Activated gamma-delta T cell (primary cell): ENCODE measurements around the gene C3orf49.

ENCODE experiments used
- DNase-seq: peaks from one replicate; lab custom pipeline; 2025; lab: John Stamatoyannopoulos, UW
- total RNA-seq, 2 donors: gene quantifications; one replicate each; lab custom pipeline; 2026; lab: John Stamatoyannopoulos, UW

C3orf49 gene, protein sequence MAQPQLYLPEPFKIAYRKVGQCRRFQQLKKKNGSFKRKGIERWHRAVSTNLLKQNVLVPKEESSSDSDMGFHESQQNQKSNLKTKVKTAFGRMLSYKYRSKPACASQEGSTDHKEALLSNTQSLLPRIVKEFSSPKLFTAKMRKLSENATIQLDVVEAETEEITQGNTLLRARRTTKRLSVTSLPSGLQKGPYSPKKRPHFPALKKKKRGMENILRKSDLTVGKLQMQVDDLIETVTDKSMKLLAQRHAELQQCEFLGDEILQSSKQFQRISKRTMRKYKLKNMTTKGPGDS
- total RNA-seq = 0 to 0.04 reads per million in 2 donors

DNA sequence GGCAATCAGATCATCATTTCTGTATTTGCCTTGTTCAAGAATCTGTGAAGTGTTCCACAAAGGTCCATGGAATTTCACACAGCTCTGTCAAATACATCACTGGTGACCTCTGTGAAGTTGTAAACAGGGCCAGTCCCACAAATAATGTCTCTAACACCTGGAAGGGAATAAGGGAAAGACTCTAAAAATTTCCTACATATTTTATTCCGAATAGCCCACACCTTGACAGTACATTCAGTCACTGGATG, at the start of gene C3orf49:
TSS of gene C3orf49 (plus strand) at position 149 of the 248 bp plus-strand sequence. CDS start 173 bp downstream, outside the sequence.
- no peak for DNase-seq

DNA sequence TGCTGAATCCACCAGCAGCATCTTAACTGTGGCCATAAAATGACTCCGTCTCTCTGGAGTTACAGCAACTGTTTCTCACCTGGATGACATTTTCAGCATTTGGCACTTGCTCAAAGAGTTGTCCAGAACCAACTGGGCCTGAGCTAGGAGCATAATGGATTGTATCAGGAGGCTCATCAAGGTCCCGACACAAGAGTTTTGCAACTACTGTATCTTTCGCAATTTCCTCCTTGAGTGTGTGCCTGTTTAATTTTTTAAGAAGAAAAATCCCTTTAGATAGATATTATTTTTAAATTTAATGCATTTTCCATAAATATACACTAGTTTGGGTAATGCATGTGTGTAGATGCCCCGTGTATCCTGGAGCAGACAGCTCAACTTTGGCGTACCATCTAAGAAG, 44.3 kb upstream of the C3orf49 start:
- no peak for DNase-seq

DNA sequence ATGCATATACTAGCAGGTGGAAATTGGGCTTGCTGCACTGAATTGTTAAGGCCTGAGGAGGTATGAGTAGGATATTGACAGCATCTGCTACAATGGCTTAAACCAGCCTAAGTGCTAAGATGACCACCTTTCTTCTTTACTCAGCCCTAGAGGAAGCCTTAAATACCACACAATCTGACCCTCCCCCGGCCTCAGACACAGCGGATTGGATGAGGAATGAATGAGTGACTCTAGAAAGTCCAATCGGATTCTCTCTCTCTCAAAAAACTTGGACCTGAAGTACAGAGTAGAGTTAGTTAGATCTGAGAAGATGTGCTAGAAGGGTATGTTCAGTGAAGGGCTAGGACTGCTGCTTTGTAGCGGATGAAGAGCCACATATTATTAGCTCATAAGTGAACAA, 39.9 kb upstream of the C3orf49 start:
- DNase-seq = no peak

DNA sequence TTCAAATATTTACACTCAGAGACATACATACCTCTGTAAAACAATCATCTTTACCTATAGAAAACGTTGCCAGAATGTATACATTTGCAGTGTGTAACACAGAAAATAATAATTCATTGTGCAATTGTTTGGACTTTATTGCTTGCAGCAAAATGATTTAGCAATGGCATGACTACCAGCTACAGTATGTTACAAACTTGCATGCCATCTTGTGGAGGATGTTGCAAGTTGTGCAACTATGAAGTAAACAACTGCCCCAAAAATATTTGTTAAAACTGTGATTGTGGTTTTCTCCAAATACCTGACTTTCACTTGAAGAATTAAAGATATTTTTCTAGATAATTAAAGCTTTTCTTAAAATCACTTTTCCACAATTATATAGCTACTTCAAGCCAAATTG, 27.1 kb upstream of the C3orf49 start:
- DNase-seq = no peak

DNA sequence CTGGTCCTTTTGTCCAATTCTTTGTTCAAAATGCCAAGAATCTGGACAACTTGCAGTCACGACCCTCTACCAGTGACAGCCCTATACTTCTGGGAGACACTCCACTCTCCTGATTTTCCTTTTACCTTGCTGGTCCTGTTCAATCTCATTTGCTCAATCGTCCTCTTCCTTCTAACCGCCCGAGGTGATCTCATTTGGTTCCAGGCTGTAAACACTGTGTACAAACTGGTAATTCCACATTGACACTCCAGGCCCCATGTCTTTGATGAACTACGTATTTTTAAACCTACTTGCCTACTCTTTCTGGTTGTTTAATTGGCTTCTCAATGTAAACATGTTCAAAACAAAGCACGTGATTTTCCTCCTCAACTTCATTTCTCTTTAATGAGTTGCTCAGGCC, 23.7 kb upstream of the C3orf49 start:
- no peak for DNase-seq

DNA sequence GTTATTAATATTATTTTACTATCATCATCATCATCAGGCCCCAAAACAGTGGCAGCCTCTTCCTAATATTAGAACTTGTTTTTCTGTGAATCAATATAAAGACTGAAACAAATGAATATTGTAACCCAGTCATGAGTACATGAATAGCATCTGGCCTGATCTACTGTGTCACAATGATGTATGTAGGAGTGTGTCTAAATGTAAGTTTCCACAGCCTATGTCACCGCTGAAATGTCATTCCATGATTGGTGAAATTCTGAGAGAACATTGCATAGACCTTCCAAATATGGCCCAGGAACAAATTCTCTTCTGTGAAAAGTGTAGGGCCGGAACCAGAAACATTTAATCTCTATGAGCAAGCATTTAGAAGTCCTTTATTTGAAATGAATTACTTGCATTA, 20.6 kb upstream of the C3orf49 start:
- no peak for DNase-seq

DNA sequence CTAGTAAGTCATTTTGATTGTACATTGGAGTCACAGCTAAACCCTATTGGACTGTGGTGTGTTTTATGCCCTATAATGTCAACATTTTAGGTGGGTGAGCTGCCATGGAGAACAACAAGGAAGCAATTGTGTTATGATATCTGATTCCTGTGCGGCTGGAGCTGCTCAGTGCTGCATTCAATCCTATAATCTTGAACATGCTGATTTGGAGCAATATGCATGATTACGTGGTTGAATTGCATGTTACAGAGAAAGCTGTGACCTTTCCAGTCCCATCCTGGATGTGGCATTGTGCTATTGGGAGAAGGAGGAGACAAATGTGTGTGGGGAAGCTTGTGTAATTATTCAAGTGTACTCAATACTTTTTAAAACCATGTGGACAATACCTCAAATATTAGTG, 20.1 kb upstream of the C3orf49 start:
- no peak for DNase-seq

DNA sequence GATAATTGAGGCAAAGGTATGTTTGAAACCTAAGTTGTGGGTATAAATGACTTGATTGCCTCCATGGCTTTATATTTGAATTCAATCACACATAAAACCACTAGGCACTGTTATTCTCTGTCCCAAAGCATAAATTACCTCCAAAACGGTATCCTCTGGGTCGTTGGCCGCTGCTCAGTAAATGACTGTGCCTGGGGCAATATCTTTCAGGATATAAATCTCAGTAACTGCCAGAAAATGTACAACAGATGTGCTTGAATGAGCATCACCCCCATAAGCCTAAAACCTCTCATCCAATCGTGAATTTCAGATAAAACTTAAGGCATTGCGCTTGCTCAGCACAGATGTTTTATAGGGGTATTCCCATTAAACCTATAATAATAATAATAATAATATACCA, 19.0 kb upstream of the C3orf49 start:
- no peak for DNase-seq

DNA sequence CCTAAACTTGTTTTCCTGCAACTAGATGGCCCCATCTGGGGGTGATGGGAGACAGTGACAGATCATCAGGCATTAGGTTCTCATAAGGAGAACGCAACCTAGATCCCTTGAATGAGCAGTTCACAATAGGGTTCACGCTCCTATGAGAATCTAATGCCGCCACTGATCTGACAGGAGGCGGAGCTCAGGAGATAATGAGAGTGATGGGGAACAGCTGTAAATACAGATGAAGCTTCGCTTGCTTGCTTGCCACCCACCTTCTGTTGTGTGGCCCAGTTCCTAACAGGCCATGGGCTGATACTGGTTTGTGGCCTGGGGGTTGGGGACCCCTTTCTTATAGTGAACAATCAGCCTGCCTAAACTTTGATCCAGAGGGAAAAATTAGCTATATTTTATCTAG, 15.2 kb upstream of the C3orf49 start:
- DNase-seq = no peak

DNA sequence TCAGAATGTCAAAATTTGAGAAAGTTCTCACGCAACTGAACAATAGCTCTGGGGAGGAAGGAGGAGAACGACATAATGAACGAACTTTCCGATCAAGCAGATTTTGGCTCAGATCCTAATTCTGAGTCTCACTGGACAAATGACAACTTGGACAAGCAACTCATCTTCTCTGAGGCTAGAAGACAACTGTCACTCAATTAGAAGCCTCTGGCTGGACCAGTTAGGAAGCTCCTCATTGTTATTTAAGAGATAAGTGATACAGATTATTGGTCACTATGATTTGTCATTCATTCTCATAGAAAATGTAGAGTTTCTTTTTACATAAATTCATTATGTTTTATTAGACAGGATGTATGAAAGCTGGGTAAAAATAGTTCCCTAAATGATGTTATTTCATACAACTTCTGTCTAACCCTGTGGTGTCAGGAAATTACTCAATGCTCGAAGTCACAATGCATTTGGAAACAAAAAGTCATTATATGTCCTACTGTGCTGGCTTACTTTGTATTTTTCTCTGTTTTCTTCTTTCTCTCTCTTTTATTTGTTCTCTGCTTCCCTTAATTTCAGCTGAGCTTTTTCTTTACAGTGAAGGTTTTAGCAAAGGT, 11.0 kb upstream of the C3orf49 start:
- no peak for DNase-seq

DNA sequence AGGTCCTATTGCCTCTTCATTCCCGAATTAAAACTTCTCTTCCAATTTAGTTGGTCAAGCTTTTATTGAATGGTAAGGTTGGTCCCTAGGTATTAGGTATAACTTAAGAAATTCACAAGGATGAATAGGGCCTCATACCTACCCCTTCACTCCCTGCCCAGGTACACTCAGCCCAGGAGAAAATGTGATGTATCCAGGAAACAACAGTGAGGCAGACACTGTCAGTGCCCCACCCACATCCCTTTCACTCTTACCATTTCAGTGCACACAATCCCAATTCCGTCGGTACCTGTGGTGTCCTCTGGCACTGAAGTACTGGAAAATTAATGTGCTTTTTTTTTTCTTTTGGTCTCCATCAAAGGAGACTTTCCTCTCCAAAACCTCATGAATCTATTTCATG, 10.5 kb upstream of the C3orf49 start:
- DNase-seq = no peak

DNA sequence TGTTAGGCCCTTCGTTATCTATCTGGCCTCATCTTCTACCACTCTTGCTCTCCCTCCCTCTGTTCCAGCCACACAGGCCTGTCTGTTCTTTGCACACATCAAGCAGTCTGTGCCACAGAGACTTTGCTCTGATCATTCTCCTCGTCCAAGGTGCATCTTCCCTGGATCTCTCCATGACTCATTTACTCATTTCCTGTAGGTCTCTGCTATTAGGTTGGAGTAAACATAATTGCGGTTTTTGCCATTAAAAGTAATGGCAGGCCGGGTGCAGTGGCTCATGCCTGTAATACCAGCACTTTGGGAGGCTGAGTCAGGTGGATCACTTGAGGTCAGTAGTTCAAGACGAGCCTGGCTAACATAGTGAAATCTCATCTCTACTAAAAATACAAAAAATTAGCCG, 9.5 kb upstream of the C3orf49 start:
- no peak for DNase-seq

DNA sequence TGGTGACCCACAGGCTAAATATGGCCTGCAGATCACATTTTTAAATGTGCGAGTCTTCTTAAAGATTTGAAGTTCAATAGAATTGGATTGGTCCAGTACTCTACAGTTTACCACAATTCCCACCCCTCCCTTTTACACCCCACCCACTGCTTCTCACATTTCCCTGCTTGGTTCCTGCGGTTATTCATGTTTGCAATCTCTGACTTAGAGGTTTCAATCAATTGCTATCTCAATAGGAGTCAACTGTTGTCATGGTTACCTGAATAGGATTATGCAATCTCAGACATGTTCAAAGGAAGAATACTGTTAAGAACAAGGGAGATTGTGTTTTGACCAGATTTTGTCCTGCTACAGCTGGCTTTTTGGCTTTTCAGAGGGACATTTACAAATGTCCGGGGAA, 4.9 kb upstream of the C3orf49 start:
- no peak for DNase-seq

DNA sequence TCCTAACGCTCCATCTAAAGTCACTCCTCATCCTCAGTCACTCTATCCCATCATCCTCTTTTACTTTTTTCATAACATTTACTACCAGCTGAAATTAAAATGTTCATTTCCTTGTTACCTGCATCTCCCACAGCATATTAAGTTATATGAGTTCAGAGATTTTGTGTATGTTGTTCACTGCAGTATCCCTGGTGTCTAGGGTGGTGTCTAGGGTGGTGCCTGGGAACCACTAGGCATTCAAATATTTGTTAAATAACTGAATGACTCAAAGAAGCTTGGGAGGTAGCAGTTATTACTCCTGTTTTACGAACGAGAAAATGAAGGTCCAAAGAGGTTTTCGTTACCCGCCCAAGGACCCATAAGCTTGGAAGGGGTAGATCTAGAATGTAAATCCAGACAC, 1.9 kb upstream of the C3orf49 start:
- DNase-seq = no peak

DNA sequence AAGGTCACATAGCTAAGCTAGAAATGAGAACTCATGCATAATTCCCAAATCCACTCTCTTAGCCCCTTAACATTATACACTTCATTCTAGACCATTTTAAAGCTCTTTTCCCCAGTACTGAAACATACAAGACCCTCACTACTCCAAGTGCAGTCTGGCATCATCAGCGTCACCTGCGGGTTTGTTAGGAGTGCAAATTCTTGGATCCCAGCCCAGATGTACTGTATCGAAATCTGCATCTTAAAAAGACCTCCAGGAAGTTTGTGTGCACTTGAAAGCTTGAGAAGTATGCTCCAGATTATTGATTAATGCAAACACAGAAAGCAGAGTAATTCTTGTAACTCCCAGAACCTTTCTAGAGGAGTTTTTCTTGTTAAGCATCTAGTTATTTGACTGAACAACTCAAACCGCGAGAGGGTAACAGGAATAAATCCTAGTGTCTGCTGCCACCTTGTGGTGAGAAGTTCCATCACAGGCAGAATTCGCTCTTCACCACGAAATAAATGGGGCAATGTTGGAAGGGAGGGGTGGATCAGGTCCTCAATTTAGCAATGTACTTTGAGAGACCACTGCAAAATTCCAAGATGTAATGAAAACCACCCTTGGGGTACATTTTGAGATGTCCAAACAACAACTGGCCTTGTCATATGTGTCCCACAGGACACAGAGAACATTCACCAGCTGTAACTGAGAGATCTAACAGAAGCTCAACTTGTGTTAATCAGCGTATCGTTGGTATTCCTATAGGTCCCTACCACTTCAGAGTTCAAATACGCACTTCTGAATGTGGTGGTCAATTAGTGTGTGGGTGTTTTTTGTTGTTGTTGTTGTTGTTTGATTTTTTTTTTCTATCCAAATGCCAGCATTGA, 583 bp upstream of the C3orf49 start:
- no peak for DNase-seq

DNA sequence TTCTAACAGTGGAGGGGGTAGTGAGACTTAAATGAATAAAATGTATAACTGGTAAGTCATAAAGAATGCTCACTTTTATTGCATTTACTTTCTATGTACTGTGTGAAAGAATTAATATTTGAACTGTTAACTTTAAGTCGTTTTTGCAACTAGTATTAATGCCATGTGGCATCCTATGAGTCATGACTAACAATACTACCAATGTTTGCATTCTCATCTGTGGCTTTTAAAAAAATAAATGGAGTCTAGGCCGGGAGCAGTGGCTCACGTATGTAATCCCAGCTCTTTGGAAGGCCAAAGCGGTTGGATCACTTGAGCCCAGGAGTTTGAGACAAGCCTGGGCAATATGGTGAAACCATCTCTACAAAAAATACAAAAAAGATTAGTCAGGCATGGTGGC, 5.2 kb downstream of the C3orf49 start:
- DNase-seq = no peak

DNA sequence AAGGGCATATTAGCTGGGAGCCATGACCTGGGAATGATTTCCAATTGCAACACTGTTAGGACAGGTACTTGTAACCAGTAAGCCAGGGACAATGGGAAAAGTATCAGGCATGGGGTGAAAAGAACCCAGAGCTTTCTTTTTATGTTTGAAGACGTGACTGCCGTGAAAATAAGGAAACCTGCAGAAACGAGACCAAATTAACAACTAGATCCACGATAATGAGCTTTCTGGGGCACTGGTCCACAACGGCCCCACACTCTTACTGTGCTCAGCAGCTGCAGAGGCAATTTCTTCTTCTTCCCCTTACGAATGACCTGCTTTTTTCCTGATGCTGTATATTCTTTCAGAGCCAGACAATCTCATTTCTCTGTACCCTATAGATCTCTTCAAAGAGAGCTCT, 11.4 kb downstream of the C3orf49 start:
- DNase-seq = no peak

DNA sequence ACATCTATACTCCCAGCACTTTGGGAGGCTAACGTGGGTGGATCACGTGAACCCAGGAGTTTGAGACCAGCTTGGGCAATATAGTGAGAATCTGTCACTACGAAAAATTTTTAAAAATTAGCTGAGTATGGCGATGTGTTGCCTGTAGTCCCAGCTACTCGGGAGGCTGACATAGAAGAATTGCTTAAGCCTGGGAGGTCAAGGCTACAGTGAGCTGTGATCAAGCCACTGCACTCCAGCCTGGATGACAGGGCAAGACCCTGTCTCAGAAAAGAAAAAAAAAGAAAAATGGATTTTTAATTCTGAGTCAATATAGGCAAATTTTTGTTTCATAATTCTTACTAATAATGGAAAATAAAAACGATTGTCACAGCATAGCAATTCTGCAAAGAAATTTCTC, 13.3 kb downstream of the C3orf49 start:
- DNase-seq = no peak

DNA sequence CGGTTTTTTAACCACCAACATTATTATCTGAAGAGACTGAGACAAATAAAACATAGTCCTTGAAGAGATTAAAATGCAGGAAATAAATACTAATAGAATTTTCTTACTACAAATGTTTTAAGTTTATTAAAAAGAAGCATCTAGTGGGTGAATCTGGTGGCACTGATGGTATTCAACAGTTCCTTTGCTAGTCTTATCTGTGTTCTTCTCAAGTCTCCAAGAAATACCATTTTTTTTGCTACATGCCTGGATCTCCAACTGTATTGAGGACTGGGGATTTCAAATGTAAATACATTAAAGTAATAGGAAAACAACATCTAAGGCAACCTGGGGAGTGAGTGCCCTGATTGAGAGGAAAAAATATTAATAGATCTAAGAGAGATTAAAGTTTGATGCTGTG, 22.6 kb downstream of the C3orf49 start:
- DNase-seq = no peak

DNA sequence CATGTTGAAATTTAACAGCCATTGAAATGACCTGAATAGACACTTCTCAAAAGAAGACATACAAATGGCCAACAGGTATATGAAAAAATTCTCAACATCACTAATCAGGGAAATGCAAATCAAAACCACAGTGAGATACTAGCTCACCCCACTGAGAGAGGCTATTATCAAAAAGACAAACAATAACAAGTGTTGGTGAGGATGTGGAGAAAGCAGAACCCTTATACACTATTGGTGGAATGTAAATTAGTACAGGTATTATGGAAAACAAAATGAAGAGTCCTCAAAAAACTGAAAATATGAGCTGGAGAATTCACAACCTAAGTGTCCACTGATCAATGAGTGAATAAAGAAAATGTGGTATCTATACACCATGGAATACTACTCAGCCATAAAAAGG, 23.0 kb downstream of the C3orf49 start:
- no peak for DNase-seq

DNA sequence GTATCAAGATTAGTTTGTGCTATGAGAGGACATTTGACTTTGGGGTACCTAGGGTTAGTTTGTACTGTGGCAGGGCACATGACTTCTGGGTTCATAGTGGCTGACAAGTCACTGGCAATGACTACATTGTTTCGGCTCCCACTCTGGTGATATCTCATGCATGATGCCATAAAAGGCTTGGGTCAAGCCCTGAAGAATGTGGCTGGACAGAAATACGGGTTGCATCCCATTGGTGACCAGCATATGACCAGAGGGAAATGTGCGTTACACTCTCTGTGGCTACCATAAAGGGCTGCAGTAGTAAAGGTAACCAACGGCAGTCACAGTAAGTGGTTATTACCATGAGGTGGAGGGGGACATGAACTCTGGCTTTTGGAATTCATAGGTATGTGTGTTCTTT, 26.1 kb downstream of the C3orf49 start:
- no peak for DNase-seq

DNA sequence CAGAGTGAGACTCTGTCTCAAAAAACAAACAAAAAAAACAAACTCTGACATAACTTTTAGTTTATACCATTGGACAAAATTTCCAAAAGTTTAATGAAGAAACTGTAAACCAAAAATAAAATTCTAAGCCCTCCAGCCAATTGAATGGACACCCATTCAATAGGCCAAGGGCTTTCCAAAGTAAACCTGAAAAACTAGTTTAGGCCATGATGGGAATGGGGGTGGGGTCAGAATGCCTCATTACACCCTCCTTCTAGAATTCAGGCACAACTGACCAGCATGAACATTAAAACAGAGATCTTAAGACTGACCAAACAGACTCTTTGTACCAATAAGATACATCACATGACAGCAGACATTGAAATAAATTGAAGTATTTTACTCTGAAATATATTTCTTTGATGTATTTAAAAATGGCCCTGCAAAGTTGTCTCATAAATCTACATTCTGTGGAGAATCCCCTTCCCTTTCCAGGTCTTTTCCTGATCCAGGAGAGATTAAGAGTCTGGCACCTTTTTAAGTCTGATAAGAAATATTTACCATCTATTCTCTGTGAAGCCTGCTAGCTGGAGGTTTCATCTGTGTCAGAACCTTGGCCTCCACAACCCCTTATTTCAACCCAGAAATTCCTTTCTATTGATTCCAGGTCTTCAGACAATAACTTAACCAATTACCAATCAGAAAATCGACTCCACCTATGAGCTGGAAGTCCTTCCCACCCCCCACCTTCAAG, 28.8 kb downstream of the C3orf49 start:
- no peak for DNase-seq

DNA sequence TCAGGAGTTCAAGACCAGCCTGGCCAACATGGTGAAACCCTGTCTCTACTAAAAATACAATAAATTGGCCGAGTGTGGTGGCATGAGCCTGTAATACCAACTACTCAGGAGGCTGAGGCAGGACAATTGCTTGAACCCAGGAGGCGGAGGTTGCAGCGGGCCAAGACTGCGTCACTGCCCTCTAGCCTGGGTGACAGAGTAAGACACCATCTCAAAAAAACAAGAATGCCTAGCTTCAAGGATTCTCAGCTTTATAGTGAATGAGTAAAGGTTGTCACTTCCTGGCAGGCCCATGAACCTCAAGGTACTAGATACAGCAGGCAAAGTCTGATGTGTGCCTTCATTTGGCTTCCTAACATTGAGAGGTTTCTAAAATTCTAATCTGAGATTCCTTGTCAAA, 30.1 kb downstream of the C3orf49 start:
- DNase-seq = no peak
